ENCODE results near the gene PTPRB.
"Not testable (repeated sequence)": the region's sequence is repeated elsewhere in the genome, so short reads cannot be mapped to it uniquely, and the experiment has no call there.

Gene PTPRB

GRCh38 chr12:70535896-70536374 lies 101.3 kb downstream of the PTPRB start:
- DNase-seq, result no peak

- DNase-seq, result no peak
These were observed 102.8 kb downstream of the PTPRB start for GRCh38 chr12:70534466-70534865.

GRCh38 chr12:70529647-70530046 lies 107.6 kb downstream of the PTPRB start:
- no peak for DNase-seq

- DNase-seq, result no peak
These were observed 116.4 kb downstream of the PTPRB start for GRCh38 chr12:70520847-70521246.

- no peak for DNase-seq
These were observed 123.8 kb downstream of the PTPRB start for GRCh38 chr12:70513426-70513825.

GRCh38 chr12:70508178-70508577 lies 129.1 kb downstream of the PTPRB start:
- no peak for DNase-seq

GRCh38 chr12:70507442-70507841 lies 129.8 kb downstream of the PTPRB start:
- no peak for DNase-seq

GRCh38 chr12:70497508-70497907 lies 139.7 kb downstream of the PTPRB start:
- no peak for DNase-seq

GRCh38 chr12:70492904-70493303 lies 144.3 kb downstream of the PTPRB start:
- DNase-seq, result not testable (repeated sequence)

- not testable (repeated sequence) for DNase-seq
These were observed 146.3 kb downstream of the PTPRB start for GRCh38 chr12:70490928-70491327.

- no peak for DNase-seq
These were observed 149.8 kb downstream of the PTPRB start for GRCh38 chr12:70487440-70487839.

GRCh38 chr12:70486588-70486987 lies 150.6 kb downstream of the PTPRB start:
- DNase-seq, result no peak

GRCh38 chr12:70485704-70486103 lies 151.5 kb downstream of the PTPRB start:
- DNase-seq, result no peak

- no peak for DNase-seq
These were observed 152.8 kb downstream of the PTPRB start for GRCh38 chr12:70484464-70484863.

- DNase-seq, result no peak
These were observed 154.5 kb downstream of the PTPRB start for GRCh38 chr12:70482764-70483163.

- DNase-seq, result no peak
These were observed 167.9 kb downstream of the PTPRB start for GRCh38 chr12:70469221-70469820.

GRCh38 chr12:70468741-70469140 lies 168.5 kb downstream of the PTPRB start:
- DNase-seq, result no peak

- DNase-seq, result no peak
These were observed 169.1 kb downstream of the PTPRB start for GRCh38 chr12:70467918-70468733.

GRCh38 chr12:70467476-70467875 lies 169.8 kb downstream of the PTPRB start:
- no peak for DNase-seq

- DNase-seq, result no peak
These were observed 170.5 kb downstream of the PTPRB start for GRCh38 chr12:70466753-70467152.

All from activated effector memory CD4-positive, alpha-beta T cell treated with Interleukin-2 at 50 U/mL for 16 hours (primary cell).